NCI-H187 (cell line): Measurements from ENCODE around the gene BCL2L1.

Experiments used
- DNase-seq, 2 experiments: peaks; one replicate each; lab custom pipeline; 2025; lab: John Stamatoyannopoulos, UW

The BCL2L1 gene

DNA sequence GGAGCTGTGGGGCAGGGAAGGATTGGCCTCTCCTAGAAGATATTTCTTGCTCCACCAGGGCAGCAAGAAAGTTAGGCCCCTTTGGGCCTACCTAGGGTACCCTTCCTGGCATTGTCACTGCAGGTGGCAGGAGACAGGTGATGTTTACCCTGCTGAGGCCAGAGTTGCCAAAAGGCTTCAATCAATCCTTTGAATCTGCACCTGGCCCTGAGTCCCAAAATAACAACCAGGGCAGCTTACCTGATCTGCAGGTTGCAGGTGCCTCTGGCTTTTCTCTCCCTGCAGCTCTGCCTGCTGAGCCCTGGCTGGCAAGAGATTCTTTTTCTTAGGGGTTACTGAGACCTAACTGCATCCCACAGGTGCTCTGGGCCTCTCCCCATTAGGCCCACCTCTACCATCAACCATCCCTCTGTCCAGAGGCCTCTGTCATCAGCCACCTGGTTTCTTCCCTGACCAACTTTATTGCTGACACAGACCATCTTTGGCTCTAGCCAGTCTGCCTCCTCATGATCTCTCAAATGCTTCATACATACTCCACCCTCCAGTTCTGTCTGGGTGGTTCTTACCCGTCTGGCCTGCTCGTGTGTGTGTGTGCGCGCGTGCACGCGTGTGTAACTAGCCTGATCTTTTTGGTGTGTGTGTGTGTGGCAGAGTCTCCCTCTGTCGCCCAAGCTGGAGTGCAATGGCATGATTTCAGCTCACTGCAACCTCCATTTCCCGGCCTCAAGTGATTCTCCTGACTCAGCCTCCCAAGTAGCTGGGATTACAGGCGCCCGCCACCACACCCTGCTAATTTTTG, 13.7 kb downstream of the BCL2L1 start:
- peak; percentile 87 to 94 for DNase-seq

DNA sequence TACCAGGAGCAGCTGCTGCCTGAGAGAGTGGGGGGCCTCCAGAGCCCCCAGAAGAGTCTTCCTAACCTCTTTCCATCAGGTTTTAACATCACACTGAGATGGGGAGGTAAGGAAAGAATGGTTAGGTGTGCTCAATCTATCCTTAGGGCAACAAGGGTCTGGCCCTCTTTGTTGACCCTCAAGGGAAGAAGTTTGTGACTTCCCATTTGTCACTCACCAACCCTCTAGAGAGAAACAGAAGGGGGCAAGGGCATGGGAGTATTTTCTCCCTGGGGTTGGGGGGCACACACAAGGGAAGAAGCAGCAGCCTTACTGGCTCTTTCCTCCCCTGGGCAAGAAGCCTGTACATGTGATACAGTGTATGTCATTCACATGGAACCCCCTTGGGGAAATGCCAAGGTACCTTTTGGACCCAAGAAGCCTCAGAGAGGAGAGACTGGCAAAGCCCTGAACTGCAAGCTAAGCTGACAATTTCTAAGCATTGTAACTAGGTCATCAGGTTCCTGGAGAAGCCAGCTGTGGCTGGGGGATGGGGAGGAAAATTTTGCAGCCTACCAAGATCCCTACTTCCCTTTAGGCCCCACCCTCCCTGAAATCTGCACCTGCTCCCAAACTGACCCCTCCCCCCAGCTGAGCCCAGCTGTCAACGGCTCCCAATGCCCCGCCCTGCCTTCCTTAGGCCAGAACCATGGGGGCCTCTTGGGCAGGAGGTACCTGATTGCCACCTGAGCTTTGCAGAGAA, 14.5 kb downstream of the BCL2L1 start:
- peak; percentile 93 to 94 for DNase-seq

DNA sequence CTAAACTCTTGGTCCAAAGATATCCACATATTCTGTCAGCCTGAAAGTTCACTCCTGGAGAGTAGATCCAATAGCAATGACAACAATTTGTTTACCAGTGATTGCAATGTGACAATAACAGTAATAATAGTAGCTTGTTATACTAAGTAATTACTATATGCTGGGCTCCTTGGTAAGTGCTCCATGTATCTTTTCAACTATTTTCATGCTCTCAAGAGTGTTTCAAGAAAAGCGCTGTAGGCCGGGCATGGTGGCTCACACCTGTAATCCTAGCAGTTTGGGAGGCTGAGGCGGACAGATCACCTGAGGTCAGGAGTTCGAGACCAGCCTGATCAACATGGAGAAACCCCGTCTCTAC, 15.4 kb downstream of the BCL2L1 start:
- no peak for DNase-seq

DNA sequence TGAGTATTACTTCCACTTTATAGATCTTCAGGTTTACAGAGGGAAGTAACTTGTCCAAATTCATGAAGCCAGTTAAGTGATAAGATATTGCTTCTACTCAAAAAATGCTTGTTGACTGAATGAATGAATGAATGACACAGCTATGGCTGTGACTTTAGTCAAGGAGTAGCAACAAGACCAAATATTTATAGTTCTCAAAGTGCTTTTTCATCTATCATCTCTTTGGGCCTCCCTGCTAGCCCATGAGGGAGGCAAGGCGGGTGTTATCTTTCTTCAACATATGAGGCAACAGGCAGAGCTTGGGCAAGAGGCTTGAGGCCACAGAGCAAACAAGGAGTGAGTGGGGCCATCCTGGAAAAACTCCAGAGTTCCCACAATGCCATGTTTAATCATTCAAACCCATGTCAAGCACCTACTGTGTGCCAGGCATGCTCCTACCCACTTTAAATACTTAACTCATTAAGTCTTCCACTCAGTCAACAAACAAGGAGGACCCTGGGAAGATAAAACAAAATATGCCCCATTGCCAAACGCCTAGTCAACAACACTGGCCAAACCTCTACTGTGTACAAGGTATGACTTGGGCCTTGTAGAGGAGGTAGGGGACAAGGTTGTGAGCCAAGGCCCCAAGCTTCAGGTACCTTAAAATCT, 15.9 kb downstream of the BCL2L1 start:
- no peak for DNase-seq

DNA sequence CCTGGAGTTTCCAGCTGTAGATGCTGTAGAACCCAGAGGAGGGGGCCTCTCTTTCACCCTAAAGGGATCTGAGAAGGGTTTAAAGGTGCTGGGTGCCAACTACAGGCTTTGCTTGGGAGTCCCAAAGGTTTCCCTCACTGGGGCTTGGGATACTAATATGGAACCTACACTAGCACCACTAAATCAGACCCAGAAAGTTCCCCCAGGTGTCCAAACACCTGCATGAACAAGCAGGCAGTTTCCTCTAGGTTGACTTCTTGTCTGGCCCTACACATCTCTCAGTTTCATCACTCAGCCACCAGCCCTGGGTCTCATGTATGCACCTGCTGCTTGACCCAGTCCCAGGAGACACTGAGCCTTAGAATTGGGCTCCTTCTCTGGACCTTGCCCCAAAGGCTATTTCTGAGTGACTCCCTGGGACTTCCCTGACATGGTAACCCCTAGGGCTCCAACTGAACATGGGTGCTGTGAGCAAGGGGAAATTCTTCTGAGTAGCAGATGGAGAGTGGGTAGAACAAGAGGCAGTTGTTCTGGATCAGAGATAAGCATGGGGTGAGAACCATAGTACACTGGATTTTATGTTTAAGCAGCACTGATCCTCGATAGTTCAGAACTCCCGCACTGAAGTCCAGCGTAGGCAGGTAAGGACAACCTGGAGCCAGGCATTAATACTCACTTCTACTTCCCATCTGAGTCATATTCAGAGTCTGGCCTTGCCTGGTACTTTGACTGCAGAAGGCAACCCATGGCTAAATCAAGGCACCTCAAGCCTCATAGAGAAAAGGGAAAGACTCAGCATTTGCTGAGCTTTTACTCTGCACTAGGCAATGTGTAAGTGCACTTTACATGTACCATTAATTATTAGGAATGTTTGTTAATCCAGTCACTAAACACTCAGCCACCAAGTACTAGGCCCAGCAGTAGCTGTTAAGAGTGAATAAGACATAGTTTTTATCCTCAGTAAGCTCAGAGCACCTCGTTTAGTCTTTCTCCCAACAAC, 16.8 kb downstream of the BCL2L1 start:
- no peak for DNase-seq

DNA sequence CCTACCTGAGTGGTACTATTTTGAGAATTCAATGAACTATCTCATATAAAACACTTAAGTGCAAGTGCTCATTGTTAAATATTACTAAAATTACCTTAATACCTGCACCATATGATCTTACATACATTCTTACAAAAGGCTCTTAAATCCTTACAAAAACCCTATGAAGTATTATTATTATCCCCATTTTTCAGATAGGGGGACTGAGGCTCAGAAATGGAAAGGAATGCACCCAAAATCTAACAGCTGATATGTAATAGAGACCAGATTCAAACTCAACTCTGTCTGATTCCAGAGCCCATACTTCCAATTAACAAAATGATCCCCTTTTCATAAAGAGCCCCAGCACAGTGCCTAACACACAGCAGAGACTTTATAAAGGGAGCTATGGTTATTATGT, 17.5 kb downstream of the BCL2L1 start:
- DNase-seq = no peak

DNA sequence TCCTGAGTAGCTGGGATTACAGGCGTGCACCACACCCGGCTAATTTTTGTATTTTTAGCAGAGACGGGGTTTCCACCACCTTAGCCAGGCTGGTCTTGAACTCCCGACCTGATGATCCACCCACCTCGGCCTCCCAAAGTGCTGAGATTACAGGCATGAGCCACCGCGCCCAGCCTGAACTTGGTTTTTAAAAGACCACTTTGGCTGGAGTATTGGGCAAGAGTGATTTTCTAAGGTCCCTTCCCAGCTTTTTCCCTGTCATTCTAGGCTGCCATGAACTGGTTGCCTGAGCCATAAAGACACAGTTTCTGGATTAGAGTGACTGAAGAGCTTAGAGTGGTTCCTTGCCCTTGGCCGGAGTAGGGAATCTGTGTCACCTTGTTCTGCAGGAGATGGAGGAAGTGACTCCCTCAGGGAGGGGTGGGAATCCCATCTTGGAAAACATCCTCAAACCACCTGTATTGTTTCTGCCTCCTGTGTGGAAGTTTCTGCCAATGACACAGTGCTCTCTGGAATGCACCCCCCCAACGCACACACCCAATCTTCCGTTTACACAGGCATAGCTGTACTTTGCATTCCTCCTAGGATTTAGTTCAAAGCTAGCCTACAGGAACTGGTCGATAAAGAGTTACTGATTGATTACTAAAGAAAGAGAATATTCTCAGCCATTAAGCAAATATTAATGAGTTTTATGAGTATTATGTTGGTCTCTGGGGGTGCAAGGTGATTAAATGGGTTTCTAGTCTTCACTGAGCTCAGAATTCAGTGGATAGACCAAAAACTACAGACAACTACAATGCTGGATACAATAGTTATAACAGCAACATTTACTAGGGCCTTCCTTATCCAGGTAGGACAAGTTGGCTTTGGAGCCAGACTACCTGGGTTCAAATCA, 18.2 kb downstream of the BCL2L1 start:
- DNase-seq = no peak

DNA sequence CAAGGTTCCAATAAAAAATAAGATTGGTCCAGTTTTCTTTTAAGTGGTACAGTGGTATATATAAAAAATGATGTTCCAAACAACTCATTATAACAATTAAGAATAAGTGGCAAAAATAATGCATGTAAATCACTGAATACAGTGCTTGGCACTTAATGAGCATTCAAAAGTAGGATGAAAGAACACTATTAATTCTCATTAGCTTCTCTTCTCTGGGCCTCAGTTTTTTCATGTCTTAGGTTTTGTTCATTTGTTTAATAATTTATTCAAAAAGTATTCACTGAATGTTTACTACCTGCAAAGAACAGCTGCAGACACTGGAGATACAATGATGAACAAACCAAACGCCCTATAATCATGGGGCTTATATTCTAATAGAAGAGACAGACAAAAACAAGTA, 21.1 kb downstream of the BCL2L1 start:
- no peak for DNase-seq

DNA sequence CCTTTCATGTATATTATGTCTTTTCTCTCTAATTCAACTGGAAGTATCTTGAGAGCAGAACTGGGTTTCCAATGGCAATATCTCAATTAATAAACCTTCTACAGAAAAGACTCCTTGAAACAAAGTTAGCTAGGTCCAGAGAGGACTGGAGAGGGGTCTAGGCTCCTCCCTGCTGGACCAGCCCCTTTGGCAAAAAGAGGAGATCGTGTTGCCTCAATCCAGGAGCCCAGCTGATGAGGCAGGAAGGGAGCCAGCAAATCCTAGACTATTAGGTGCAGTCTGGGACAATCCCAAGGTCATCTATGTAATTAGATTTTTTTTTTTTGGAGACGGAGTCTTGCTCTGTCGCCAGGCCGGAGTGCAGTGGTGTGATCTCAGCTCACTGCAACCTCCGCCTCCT, 21.9 kb downstream of the BCL2L1 start:
- DNase-seq = no peak

DNA sequence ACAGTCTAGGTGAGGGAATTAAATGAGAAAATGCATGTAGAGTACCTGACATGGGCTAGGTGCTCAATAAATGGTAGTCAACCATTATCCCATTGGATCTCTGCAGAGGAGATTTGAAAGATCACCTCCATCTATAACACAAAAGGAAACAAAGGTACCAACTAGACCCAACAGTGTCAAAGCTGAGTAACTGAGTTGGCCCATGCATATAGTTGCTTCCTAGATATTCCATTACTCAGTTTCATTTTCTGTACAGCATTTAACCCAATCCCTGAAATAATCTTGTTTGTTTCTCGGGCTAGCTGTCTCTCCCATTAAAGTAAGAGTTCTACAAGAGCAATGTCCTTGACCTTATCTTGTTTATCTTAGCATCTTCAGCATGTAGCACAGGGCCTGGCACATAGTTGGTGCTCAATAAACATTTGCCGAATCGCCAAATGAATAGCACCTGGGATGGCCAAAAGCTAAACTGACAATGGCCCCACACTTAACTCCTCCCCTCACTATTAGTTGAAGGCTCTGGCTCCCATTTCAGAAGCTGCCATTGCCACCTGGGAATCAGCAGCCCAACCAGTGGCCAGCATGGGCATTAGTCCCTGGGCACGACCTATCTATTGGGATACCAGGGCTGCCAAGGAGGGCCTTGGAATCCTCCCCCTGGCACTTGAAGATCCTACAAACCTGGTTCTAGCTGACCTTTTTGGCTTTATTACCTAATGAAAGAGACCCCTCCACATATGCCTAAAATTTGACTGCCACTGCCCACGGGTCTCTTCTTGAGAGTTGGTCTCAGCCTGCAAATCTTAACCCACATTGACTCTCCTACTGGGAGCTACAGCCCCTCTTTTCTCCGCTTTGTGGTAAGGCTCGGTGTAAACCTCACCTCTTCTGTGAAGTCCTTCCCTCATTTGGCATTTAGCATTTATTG, 22.6 kb downstream of the BCL2L1 start:
- DNase-seq = no peak

DNA sequence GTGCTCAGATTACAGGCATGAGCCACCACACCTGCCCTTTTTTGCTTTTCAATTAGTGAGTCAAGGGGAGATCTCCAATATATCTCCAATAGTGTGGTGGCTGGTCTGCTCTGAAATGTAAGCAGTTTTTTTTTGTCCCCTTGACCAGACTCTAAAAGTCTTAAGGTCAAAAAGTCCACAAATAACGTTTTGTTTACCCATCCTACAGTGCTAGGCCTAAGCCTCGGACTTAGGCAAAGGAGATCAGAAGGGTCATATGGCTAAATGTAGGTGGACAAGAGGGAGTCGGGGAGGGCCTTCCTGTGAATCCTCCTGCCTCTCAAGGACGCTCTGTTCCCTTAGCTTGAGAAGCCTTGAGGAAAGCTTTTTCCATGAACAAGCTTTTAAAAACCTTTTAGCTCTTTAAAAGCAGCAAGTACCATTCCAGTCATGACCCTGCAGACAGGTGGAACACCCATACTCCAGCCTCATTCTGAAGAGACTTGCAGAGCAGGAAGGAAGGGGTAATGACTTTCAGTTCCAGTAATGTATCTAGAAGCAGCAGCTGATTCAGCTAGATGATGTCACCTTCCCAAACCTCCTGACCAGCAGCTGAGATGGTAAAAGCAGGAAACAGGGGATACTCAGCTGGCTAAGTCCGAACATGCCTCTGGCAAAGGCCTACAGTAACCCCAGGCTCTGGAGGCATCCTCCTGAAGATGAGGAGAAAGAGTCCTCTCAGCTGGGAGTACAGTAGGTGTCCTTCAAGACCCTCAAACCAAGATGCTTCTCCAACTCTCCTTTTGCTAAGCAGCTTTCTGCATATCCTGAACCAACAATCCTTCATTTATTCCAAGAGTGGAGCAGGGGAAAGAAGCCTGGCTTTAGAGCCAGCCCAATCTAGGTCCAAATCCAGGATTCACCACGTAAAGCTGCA, 23.6 kb downstream of the BCL2L1 start:
- DNase-seq = peak; percentile 44 to 53

DNA sequence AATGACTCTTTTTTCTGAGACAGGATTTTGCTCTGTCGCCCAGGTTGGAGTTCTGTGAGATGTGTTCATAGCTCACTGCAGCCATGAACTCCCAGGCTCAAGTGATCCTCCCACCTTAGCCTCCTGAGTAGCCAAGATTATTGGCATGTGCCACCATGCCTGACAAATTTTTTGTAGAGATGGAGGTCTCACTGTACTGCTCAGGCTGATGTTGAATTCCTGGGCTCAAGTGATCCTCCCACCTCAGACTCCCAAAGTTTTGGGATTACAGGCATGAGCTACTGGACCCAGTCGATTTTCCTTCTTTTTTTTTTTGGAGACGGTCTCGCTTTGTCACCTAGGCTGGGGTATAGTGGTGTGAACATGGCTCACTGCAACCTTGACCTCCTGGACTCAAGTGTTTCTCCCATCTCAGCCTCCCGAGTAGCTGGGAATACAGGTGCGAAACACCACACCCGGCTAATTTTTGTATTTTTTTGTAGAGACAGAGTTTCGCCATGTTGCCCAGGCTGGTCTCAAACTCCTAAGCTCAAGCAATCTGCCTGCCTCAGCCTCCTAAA, 24.3 kb downstream of the BCL2L1 start:
- DNase-seq = no peak

DNA sequence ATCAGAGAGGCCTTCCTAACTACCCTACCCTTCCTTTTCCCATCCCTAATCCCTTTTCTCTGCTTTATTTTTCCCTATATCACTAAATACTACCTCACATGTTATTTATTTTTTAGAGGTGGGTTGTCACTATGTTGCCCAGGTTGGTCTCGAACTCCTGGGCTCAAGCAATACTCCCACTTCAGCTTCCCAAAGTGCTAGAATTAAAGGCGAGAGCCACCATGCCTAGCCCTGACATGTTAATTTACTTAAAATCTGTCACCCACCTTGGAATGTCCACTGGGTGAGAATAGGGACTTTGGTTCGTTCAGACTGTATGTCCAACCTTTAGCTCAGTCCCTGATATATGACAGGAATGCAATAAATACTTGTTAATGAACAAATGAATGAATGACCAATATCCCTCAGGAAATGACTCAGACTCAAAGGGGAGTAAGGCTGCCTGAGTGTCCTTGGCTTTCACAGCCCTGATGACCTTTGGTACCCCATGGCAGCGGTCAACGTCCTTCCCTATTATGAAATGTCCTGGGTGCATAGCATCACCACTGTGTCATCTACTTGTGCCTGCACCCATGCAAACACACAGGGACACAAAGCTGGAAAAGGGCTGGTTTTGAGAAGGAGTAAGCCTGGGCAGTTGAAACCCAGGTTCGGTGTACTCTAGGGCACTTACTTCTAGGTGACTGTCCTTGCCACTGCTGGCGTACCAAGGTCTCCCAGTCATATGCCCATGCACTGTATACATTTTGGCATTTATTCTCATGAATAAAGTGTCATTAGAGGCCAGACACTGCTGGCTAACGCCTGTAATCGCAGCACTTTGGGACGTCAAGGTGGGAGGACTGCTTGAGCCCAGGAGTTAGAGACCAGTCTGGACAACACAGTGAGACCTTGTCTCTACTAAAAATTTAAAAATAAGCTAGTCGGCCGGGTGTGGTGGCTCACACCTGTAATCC, 26.5 kb downstream of the BCL2L1 start:
- DNase-seq = no peak

DNA sequence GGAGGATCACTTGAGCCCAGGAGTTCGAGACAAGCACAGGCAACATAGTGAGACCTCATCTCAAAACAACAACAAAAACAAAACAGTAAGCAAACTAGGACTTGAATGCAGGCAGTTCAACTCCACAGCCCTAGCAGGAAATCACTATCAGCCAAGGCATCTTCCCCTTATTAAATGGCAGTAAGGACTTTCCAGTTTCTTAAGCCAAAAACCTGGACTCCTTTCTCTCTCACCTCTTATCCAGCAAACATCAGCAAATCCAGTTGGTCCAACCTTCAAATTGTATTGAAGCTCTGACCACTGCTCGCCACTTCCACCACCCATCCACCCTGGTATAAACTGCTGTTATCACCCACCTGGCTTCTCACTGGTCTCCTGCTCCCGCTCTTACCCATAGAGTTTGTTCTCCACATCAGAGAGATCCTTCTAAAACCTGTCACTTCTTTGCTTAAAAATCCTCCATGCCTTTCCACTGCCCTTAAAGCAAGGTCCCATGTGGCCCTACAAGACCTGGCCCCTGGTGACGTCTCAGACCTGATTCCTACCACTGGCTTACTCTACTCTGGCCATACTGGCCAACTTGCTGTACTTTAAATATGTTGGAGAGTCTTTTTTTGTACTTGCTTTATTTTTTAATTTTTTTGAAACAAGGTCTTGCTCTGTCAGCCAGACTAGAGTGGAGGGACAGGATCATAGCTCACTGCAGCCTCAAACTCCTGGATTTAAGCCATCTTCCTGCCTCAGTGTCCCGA, 27.6 kb downstream of the BCL2L1 start:
- no peak for DNase-seq

DNA sequence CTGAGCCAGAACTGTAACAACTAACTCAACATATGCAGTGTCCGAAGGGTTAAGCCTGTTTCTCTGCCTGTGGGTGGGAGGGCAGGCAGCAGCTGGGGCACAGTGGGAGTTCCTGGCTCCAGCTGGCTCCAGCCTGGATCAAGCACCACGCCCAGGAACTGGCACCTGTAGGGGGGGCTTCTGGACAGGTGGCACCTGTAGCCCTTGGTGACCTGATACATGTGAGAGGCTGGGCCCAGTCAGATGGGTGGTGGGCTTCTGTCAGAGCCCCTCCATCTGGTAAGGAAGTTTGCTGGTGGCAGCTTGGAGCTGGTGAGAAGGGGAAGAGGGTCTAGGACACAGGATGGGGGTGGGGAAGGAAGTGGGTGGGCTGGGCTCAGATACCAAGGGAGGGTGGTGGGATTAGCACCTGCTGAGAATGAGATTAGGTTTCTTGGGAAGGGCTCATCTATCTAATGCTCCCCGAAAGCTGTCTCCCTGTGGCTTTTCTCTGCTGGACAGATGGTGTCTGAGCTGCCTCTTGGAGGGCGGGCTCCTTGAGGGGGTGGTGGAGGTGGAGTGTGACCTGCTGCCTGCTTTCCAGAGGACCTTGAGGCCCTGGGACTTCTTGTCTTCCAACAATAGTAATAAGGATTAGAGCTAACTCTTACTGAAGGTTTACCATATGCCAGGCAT, 28.5 kb downstream of the BCL2L1 start:
- no peak for DNase-seq

DNA sequence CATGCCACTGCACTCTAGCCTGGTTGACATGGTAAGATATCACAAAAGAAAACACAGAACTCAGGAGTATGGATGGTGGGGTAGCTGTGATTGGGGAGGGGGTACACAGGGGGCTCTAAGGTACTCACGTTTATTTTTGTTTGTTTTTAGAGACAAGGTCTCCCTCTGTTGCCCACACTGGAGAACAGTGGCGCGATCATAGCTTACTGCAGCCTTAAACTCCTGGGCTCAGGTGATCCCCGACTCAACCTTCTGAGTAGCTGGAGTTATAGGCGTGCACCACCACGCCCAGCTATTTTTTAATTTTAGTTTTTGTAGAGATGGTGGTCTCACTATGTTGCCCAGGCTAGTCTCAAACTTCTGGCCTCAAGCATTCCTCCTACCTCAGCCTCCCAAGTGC, 29.3 kb downstream of the BCL2L1 start:
- DNase-seq = no peak
